Epithelial cell of prostate (primary cell): Measurements from ENCODE around the gene COBL.

ENCODE experiments used
- DNase-seq: peaks from one replicate; pipeline ENCODE4 v3.0.0-alpha.2; 2011; ENCODE audit warnings: low read depth, low spot score
- H3K27ac ChIP-seq: fragments of 450-650 bp; 2 replicates; pipeline ENCODE4 v1.5.1; 2017; ENCODE audit warnings: mild to moderate bottlenecking

The COBL gene

DNA sequence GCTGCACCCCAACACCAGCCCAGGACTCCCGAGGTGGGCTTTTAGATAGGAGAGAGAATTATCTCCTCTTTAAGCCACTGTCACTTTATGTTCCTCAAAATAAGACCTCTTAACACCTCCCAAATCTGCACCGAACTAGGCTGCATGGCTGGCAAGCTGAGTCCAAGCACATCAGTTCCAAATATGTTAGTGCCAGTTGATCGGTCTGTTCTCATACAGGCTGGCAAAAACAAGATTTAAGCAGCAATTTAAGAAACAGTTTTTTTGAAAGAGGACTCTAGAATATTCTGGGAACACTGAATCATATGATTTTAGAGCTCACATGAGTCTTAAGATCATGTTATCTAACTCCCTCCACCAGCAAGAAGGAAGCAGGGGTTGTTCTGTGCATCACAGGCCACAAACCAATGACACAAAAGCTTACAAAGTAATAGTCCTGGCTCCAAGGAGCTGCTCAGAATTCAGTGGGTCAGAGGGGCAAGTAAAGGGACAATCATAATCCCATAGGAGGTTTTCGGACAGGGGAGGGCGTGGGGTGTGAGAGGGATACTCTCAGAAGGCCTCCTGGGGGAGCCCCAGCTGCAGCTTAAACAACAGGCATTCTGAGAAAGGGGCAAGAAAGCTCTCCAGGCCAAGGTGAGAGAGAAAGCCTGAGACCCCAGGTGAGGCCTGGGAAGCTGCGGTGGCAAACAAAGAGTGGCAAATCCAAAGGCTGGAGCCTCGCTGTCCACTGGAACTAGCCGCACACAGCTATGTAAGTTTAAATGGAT is 7.1 kb downstream of the COBL start:
- no peak for DNase-seq
- no peak overlapping the region for H3K27ac ChIP-seq

DNA sequence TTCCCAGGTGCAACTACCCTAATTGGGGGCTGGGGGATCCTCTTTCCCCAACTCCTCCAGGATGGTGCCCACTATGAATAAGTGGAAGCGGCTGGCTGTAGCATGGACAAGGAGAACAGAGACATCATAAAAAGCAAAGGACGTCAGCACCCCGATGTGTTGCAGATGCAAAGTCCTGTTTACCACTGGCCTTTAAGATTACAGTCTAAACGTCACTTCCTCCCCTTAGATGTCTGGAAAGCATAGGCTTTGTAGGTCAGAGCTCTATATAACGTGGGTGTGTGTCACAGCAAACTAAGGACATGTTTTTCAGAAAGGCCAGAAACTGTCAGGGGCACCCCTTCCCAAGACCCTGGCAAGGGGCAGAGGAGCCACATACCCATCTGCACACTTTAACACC is 7.9 kb downstream of the COBL start:
- no peak for DNase-seq
- no peak overlapping the region for H3K27ac ChIP-seq

DNA sequence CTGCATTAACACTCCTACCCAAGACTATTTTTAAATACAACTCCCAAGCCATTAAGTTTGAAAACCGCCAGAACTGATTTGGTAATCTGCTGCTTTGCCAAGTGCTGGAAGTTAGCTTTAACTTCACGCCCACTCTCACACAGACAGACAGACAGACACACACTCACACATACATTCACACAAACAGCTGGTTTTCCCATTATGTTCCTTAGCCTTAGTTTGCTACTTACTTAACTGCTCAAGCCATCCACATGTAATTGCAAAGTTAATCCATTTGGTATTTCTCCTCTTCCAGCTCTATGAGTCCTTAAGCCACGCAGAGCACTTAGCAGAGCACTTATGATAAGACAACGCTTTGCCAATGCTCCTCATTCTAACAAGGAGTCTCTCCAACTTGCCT is 8.3 kb downstream of the COBL start:
- DNase-seq, result no peak
- no peak overlapping the region for H3K27ac ChIP-seq

DNA sequence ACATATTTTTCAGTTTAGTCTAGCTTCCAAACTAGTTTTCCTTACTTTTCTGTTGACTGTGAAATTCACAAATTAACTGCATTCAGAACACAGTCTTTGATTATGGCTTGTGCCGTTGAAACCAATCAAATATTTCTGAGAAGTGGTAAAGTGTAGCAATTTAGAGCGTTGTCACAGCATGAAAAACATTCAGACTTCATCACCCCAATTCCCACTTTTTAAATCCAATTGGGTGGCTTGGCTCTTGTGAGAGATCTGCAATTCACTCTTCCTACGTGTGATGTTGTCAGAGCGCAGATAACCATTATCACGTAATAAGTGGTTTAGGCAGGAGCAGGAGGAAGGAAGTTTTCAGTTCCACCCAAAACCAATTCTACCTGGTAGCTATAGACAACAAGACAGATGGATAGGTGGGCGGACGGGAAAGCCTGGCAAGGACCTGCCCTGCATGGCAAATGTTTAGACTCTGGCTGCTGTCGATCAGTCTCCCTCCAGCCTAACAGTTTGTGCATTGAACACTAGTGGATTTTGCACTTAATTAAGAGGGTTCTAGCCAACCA is 8.9 kb downstream of the COBL start:
- no peak overlapping the region for H3K27ac ChIP-seq
- DNase-seq, result no peak

DNA sequence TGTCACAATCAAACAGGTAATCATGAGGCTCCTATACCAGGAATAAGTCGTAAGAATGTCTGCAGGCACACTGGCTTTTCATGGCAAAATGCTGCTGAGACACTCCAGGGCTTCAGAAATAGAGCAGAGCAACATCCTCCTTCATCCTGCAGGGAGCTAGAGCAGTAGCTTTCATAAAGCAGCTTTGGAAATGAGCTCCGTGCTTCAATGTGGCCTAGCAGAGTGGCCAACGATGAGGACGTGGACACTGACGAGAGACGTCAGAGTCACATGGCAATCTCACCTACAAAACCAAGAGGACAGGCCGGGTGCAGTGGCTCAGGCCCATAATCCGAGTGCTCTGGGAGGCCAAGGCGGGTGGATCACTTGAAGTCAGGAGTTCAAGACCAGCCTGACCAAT is 9.8 kb downstream of the COBL start:
- no peak for DNase-seq
- no peak overlapping the region for H3K27ac ChIP-seq

DNA sequence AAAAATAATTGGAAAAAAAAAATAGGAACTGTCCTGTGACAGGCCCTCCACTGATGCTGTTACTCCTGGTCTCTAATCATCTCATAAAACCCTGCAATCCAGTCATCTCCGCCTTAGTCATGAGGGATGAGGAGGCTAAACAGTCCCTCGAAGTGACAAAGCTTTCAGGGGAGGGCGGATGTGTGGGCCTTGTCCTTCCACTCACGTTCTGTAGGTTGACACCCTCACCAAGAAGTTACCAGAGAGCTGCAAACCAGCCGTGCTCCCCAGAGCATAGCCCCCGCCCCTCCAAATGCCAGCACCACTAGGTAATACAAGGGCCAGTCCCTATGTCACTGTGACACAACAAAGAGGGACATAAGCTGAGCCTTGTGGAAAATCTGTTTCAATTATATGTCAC is 11.9 kb downstream of the COBL start:
- DNase-seq, result no peak
- no peak overlapping the region for H3K27ac ChIP-seq

DNA sequence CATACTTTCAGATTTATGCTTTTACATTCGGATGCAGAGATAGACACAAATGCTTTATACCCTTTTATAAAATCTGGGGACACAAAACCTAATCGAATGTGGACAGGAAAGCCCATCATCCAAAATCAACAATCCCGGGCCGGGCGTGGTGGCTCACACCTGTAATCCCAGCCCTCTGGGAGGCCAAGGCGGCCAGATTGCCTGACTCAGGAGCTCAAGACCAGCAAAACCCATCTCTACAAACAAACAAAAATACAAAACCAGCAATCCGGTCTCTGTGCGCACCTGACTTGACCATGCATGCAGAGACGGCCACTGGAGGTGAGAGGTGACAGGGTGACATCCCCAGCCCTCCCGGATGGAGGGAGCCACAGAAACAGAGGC is 13.5 kb downstream of the COBL start:
- DNase-seq, result no peak
- no peak overlapping the region for H3K27ac ChIP-seq

DNA sequence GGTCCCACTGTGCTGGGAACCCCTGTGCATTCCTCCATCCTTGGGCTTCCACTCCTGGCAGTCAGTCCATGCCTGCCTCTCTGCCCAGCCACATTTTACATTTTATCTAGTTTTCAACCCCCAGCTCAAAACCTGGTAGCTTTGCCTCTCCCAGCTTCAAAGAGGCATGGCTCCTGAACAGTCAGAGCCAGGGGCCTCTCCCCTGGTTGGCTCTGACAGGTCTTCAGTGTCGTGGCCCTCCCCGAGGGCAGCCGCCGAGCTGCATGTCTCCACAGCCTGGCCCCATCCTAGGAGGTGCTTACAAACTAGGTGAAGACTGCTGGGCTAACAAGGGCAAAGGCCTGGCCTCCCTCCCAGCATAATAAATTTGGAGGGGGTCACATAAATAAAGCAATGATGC is 14.8 kb downstream of the COBL start:
- H3K27ac ChIP-seq, result no peak overlapping the region
- DNase-seq, result no peak

DNA sequence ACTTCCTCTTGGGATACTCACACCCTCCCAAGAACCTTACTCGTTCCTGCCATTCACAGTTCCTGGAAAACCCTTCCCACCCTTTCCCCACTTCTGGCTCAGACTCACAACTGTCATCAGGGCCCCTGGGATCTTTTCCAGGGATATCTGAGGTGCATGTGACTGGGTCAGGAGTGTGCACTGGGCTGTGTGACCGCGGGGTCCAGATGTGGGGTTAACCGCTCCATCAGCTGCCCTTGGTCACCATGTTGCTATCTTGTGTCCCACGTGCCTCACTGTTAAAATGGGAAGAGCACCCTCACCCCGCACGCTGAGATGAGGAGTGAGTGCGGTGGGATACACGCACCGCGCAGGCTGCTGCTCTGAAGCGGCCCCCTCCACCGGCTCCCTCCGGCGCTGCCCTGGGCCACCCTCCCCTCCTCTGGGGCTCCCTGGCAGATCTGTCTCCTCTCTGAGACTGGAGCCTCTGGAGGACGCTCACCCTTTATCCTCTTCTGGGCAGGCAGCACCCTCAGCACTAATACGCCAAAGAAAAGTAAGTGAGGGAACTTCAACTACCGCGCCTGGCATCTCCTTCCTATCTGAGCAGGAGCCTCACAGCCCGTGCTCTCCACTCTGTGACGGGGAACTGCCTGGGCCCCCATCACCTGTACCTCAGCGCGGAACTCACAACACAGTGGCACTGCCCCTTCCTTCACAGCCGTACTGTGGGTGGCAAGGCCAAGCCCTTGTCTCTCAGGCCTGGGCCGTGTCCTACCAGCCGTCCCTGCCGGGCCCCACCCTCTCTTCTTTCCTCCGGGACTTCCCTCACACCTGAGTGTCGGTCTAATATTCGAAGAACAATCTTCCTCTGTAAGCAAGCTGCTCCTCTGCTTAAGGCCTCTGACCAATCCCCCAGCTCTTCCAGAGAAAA is 15.6 kb downstream of the COBL start:
- no peak overlapping the region for H3K27ac ChIP-seq
- DNase-seq, result no peak

DNA sequence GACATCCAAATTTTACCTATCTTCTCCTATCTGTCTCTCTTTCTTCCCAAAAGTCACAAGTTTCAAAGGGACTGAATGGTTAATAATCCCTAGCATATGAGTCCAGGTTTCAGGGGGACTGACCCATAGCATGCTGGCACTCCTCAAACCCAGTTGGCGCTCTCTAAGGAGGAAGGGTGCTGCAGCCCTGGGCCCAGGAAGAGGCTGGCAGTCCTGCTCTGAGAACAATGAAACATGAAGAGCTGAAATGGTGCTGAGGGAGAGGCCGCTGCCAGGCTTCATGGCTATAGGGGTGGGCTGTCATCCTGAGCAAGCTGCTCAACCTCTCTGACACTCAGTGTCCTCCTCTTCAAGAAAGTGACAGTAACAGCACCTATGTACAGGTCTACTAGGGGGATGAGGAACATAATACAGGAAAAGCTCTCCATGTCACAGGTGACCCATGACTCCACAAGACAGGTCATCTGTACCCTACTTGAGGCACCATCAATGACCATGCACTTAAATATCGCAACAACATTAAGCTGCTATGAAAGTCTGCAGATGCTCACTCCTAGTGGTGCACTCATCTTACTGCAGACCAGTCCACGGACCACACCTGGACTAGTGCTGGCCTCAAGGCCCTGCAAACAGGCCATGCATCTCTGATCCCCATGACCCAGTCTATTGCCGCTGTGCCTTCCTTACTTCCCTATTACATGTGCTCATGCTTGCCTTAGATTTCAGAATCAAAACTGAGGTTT is 17.0 kb downstream of the COBL start:
- H3K27ac ChIP-seq, result no peak overlapping the region
- no peak for DNase-seq

DNA sequence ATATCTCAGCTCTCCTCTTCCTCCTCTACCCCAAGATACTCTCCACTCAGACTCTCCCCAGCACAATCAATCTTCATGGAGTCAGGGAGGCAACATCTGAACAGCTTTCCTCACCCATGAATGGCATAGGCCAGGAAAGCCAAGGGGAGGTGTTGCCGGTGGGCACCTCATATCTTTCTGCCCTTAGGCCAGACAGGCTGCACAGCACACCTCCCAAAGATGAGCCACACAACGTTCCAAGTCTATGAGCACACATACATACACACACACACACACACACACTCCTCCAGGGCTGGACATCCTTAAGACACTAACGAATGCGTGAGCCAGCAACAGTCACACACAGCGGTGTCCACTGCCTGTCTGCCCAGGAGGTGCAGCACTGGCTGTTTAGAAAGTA is 17.7 kb downstream of the COBL start:
- DNase-seq, result no peak
- H3K27ac ChIP-seq, result no peak overlapping the region

DNA sequence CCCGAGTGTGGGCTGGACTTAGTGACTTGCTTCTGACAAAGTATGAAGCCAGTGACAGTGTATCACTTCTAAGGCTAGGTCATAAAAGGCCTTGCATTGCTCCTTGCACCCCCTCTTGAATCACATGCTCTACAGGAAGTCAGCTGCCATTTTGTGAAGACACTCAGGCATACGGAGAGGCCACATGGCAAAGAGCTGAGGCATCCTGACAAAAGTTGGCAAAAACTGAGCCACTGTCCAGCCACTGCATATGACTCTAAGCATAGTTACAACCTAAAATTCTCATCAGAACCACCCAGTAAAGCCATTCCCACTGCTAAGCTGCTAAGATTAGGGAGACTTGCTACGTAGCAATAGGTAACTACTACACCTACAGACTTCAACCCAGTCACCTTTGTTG is 18.6 kb downstream of the COBL start:
- H3K27ac ChIP-seq, result no peak overlapping the region
- no peak for DNase-seq

DNA sequence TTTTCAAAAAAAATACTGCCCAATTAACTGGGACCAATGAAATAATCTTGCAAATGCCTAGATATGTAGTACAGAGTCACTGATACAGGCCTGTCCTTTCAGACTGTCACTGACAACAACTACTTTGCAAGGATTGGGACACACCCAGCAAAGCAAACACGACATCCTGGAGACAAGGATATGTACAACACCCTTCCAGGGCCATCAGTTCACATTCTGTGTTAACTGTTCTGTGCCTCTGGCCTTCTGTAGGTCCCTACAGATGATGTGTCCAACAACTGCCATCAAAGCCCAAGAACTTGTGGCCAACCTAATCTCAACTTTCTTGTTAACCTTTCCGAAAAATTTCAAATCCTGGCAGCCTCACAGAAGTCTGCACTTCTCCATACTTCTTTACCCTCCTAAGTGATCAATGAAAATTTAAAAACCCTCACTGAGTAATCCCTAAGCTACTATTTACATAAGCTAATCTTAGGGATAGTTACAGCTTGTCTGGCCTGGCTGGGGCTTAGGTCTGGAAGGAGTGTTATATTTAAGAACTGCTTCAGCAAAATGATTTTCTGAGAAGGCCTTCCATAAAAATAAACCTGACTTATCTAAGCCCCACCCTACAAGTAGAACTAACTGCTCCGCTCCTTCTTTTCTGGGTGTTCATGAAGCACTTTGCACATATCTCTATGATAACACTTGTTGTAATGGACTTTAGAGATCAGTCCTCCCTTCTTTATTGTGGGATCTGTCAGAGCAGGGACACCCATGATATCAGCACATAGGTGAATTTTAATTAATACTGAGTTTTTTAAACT is 21.0 kb downstream of the COBL start:
- no peak for DNase-seq
- no peak overlapping the region for H3K27ac ChIP-seq

DNA sequence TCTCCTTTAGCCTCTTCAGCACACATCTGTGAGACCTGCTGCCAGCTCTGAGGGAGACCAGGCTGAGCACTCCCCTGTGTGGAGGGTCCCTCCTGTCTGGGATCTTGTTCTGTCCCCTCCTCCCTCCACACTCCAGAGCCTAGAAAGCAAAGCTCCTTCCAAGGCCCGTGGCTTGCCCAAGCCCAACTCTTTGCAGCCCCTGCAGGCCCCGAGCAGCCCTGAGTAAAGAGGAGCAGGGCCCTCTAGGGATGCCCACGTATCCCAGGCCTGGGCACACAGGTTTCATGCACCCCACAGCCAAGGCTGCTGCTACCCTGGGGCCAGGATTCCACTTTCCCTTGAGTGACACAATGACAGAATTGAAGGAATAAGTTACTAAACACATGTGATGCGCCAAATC is 24.0 kb downstream of the COBL start:
- no peak overlapping the region for H3K27ac ChIP-seq
- DNase-seq, result no peak

DNA sequence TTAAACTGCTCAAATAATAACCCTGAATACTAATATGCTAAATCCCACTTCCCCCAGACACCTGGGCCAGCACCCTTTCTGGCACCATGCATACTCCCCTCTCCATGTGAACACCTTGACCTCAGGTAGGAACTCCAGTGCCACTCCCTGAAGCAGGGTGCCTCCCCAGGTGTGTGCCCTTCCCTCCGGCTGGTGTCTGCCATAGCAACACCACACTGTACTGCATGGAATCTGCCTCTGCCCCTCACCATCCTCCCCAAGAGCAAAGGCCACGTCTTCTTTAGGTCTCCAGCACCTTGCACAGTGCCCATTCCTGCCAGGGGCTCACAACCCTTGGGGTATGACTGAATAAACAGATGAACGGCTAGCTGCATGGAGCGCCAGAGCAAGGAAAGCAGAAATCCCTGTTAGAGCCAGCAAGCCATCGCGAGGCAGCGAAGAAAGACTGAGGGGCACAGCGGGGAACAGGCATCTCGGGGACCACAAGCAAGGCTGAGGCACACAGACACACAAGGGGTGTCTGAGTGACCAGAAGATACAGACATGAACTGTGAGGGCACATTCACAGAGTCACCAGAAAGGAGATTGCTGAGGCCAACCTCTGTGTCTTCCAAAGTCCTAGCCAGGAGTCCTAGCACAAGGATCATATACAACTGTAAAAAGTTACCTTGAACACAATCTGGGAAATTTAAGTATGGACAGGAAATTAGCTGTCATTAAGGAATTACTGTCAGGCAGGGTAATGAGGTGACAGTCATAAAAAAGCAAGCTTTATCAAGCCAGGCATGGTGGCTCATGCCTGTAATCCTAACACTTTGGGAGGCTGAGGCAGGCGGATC is 25.7 kb downstream of the COBL start:
- no peak for DNase-seq

DNA sequence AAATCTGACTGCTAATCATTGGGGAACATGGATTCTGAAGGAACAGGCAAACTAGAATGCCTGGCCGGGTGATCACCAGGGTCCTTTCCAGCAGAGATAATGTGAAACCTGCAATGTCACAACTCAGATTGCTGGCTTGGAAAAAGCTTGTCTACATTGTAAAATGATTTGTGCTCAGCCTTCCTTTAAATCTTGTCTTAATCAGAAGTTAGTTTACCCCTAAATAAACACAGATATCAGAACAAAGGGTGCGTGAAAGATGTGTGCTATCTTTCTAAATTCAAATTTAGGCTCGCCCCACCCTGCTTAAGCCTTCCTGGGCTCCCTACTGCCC is 26.3 kb downstream of the COBL start:
- no peak overlapping the region for H3K27ac ChIP-seq
- no peak for DNase-seq

More for the DNA sequence above, 25.7 kb downstream of the COBL start:
- no peak overlapping the region for H3K27ac ChIP-seq

DNA sequence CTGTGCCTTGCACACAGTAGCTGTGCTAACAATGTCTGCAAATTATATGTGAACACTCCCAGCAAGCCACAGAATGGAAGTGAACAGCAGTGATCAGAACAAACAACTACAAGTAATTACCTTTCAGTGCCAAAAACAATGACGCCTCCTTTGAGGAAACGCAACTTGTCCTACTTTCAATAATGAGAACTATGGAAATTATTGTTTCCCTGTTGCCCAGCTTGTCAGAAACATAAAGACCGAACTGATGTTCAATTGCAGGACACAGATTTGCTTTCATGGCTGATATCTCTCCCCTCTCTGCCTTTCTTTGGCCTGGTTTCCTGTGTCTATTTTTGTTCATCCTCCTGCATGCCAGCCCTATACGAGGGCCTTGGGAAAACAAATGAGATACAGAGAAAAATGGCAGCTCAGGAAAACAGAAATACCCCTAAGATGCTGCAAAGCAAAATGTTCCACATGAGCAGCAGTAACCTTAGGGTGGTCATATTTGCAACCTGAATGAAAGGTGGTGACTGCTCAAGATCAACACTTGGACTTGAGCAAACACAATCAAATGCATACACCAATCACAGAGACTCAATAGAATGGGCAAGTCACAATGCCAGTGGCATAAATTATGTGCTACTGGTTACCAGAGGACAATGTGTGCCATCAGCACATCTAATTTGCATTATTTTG is 26.8 kb downstream of the COBL start:
- no peak overlapping the region for H3K27ac ChIP-seq

DNA sequence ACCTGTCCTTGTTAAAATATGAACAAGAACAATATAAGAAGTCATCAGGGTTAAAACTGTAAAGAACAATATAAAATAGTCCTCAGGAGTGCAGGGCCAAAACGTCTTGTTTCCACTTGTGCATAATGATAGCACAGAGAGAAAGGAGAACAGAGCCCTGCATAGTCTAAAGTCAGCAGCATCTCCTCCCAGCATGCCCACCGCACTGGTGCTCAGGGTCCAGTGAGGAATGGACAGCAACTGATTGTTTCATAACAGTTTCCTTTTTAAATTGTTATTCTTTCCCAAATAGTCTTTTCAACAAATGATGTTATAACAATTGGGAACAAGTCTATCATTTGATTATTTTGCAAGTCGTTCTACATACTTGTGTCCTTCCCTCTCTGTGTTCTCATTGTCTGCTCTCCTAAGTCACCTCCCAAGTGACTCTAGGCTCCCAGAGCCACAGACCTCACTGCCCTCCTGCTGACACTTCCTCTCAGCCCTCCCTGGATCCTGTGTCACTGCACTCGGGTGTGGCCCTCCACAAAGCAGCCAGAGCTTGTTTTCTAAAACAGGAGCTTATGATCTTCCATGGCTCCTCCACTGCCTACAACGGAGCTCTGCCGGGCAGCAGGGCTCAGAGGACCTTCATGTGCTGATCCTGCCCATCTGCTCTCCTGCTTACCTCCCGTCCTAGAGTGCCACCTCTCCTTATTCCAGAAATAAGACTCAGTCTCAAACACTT is 27.6 kb downstream of the COBL start:
- no peak for DNase-seq
- no peak overlapping the region for H3K27ac ChIP-seq

More for the DNA sequence above, 26.8 kb downstream of the COBL start:
- DNase-seq, result no peak
